Measurements from ENCODE around the gene ATP6V1E1. TPM values are rescaled to one million over a fixed set of nuclear protein-coding genes. Genes with fewer than 3 reads are reported as not detected.

The ATP6V1E1 gene
- total and polyA plus RNA-seq, 2 donors (not counting 1 experiment from before 2014, with no cell fraction given): 51.3 to 82.6 TPM

DNA sequence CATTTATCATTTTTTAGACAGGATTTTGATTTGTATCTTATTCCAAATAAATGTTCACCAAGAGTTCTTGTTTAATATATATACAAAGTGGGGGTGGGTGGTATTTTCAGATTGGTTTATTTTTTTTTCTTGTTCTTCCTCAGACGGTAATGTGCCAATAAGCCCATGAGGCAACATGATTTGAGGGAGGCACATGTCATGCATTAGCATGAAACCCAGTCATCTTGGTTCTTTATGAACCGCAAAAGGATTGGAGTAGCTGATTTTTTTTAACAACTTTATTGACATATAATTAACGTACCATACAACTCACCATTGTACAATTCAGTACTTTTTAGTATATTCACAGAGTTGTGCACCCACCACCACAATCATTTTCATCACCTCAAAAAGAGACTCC lies 12.7 kb upstream of the ATP6V1E1 start:
- peak overlapping the region; percentile 59 for H3K27ac Mint-ChIP-seq
- H3K27me3 Mint-ChIP-seq: no peaks in the 10 kb centered on the region
- Histone ChIP-seq H3K4me3 (ENCODE audit: control extremely low read depth in 1 of 5, extremely low read depth in 1 of 5, insufficient read depth in 1 of 5, low read depth in 2 of 5, low read length in 4 of 5) (no peak overlapping the region), H3K4me1 (ENCODE audit: control insufficient read depth in 2 of 2, insufficient read depth in 2 of 2, low read length in 2 of 2) (peaks cover 15 to 20% of the 10 kb centered on the region in 2 donors), H3K27me3 (replicated peaks in 1 of 4; ENCODE audit: control extremely low read depth in 1 of 4, control insufficient read depth in 3 of 4, insufficient read depth in 4 of 4, low read length in 3 of 4) (no peaks in the 10 kb centered on the region), H3K27ac (ENCODE audit: low read length in 2 of 2) (peak overlapping the region in 1 of 2 donors; percentile 21), H4K20me1 (ENCODE audit: control insufficient read depth, insufficient read depth, low read length, poor library complexity, severe bottlenecking) (no peaks in the 10 kb centered on the region), H3K36me3 (replicated peaks in 1 of 2; ENCODE audit: control extremely low read depth in 1 of 2, control insufficient read depth in 1 of 2, extremely low read depth in 1 of 2, insufficient read depth in 2 of 2, low read length in 1 of 2) (peaks cover 0 to 7% of the 10 kb centered on the region in 2 experiments), H3K9me3 (ENCODE audit: control extremely low read depth in 1 of 3, control insufficient read depth in 2 of 3, insufficient read depth in 1 of 3, low read length in 2 of 3) (no peaks in the 10 kb centered on the region), H3K79me2 (ENCODE audit: control insufficient read depth, insufficient read depth, low read length) (peaks cover 26% of the 10 kb centered on the region), H3K4me2 (replicated peaks; ENCODE audit: low read depth, low read length, poor library complexity, severe bottlenecking) (no peak overlapping the region), H3K9ac (ENCODE audit: low read length) (no peak overlapping the region), H2AFZ (ENCODE audit: insufficient read depth, low read depth, low read length, poor library complexity, severe bottlenecking) (no peak overlapping the region)
- H3K4me1 Mint-ChIP-seq: peaks cover 28% of the 10 kb centered on the region
- ATAC-seq (ENCODE audit: low read depth): no peak
- ChIA-PET CTCF (no interaction called here), POLR2A (no interaction called here)
- no peak for TF ChIP-seq EZH2 (IDR thresholded peaks at IDR 0.05; ENCODE audit: borderline replicate concordance, insufficient read depth, low read depth, low read length, poor library complexity, severe bottlenecking)
- TF ChIP-seq CTCF (IDR thresholded peaks at IDR 0.05): no peak
- H3K9me3 Mint-ChIP-seq (ENCODE audit: insufficient read depth): no peaks in the 10 kb centered on the region
- no CpG with 5 or more reads among the region's 3 CpGs for WGBS (ENCODE audit: insufficient coverage)
- no peak overlapping the region for H3K4me3 Mint-ChIP-seq
- intact Hi-C loops (cut with micrococcal nuclease): no loop called here
- DNase-seq: no peak

DNA sequence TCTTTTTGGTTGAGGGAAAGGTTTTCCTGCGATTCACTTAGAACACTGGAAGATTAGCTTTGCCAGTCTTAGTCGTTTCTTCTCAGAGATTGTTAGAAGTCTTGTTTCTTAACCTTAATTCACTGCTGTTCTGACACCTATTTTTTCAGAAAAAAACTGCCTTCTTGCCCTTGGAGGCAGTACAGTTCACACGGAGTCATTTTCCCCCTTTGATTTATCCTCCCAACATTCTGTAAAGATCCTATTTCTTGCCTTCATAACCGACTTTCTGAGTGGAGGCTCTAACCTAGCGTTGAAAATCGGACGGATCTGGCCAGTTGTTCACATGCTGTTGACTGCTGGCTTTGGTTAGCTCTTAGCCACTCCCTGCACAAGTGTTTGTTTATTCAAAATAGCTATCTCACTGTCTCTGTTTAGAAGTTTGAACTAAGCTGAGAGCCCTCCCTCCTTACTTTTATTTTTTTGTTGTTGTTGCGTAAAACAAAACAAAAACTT lies 10.7 kb upstream of the ATP6V1E1 start:
- CTCF ChIA-PET: interaction anchor here (0.8 to 1.0 kb wide), 4 partner anchors 10 to 138 kb away, joined by 3 read pairs; no protein-coding TSS in a partner anchor
- POLR2A ChIA-PET: interaction anchor here (0.6 to 1.4 kb wide), 3 partner anchors 12 to 437 kb away, joined by 3 to 4 read pairs (median 3); no protein-coding TSS in a partner anchor
- Mint-ChIP-seq H3K9me3 (ENCODE audit: insufficient read depth) (no peaks in the 10 kb centered on the region), H3K4me1 (peaks cover 28% of the 10 kb centered on the region), H3K27me3 (no peaks in the 10 kb centered on the region), H3K27ac (peak overlapping the region; percentile 97), H3K4me3 (peak overlapping the region; percentile 96)
- Histone ChIP-seq H3K9me3 (ENCODE audit: control extremely low read depth in 1 of 3, control insufficient read depth in 2 of 3, insufficient read depth in 1 of 3, low read length in 2 of 3) (no peaks in the 10 kb centered on the region), H2AFZ (ENCODE audit: insufficient read depth, low read depth, low read length, poor library complexity, severe bottlenecking) (peak overlapping the region; percentile 89), H3K79me2 (ENCODE audit: control insufficient read depth, insufficient read depth, low read length) (peaks cover 26% of the 10 kb centered on the region), H4K20me1 (ENCODE audit: control insufficient read depth, insufficient read depth, low read length, poor library complexity, severe bottlenecking) (no peaks in the 10 kb centered on the region), H3K27ac (ENCODE audit: low read length in 2 of 2) (peak overlapping the region; percentile 100), H3K36me3 (replicated peaks in 1 of 2; ENCODE audit: control extremely low read depth in 1 of 2, control insufficient read depth in 1 of 2, extremely low read depth in 1 of 2, insufficient read depth in 2 of 2, low read length in 1 of 2) (no peaks in the 10 kb centered on the region), H3K4me2 (replicated peaks; ENCODE audit: low read depth, low read length, poor library complexity, severe bottlenecking) (peak overlapping the region; percentile 77), H3K27me3 (replicated peaks in 1 of 4; ENCODE audit: control extremely low read depth in 1 of 4, control insufficient read depth in 3 of 4, insufficient read depth in 4 of 4, low read length in 3 of 4) (no peaks in the 10 kb centered on the region), H3K9ac (ENCODE audit: low read length) (peak overlapping the region; percentile 98), H3K4me1 (ENCODE audit: control insufficient read depth in 2 of 2, insufficient read depth in 2 of 2, low read length in 2 of 2) (peaks cover 15 to 20% of the 10 kb centered on the region in 2 donors), H3K4me3 (ENCODE audit: control extremely low read depth in 1 of 5, extremely low read depth in 1 of 5, insufficient read depth in 1 of 5, low read depth in 2 of 5, low read length in 4 of 5) (peak overlapping the region; percentile 66 to 100 (median 81))
- intact Hi-C loops (cut with micrococcal nuclease): loop anchor here (2.0 to 5.0 kb wide), 4 partner anchors 44 to 480 kb away; partner anchors contain the start of genes ADA2 and HDHD5
- TF ChIP-seq CTCF (IDR thresholded peaks at IDR 0.05) (no peak), EZH2 (IDR thresholded peaks at IDR 0.05; ENCODE audit: borderline replicate concordance, insufficient read depth, low read depth, low read length, poor library complexity, severe bottlenecking) (no peak)
- ATAC-seq (ENCODE audit: low read depth): no peak
- DNase-seq: no peak
- WGBS (ENCODE audit: insufficient coverage): 5% methylated on average over 4 of the region's 8 CpGs
